ENCODE data around the gene CYB561A3.
A peak's percentile ranks its signal among the peaks of the same experiment; 100 is the strongest.

Gene CYB561A3

GRCh38 chr11:61337706-61338470 is 23.8 kb downstream of the CYB561A3 start:
- H3K4me3 ChIP-seq (ENCODE audit: low read depth in 1 of 2, low read length in 1 of 2) = no peak overlapping the region
- no peaks in the 10 kb centered on the region for H3K9me3 ChIP-seq
- H3K36me3 ChIP-seq = peaks cover 30% of the 10 kb centered on the region
- H3K27me3 ChIP-seq = no peaks in the 10 kb centered on the region
- H3K4me1 ChIP-seq (ENCODE audit: control insufficient read depth in 1 of 2, insufficient read depth in 1 of 2, low read depth in 1 of 2, low read length in 1 of 2) = peaks cover 13 to 14% of the 10 kb centered on the region in 2 experiments
- no peak for TF ChIP-seq CTCF (IDR thresholded peaks at IDR 0.05)
- no peak overlapping the region for H3K27ac ChIP-seq

- TF ChIP-seq CTCF (IDR thresholded peaks at IDR 0.05) = peak; percentile 98
- Histone ChIP-seq H3K36me3 (peaks cover 14% of the 10 kb centered on the region), H3K4me1 (ENCODE audit: control insufficient read depth in 1 of 2, insufficient read depth in 1 of 2, low read depth in 1 of 2, low read length in 1 of 2) (peaks cover 25% of the 10 kb centered on the region in 2 experiments), H3K9me3 (no peaks in the 10 kb centered on the region), H3K27me3 (no peaks in the 10 kb centered on the region), H3K4me3 (ENCODE audit: low read depth in 1 of 2, low read length in 1 of 2) (no peak overlapping the region), H3K27ac (peak overlapping the region; percentile 46)
These were observed 25.3 kb downstream of the CYB561A3 start for GRCh38 chr11:61336171-61336935.

- Histone ChIP-seq H3K9me3 (no peaks in the 10 kb centered on the region), H3K36me3 (peaks cover 12% of the 10 kb centered on the region), H3K4me1 (ENCODE audit: control insufficient read depth in 1 of 2, insufficient read depth in 1 of 2, low read depth in 1 of 2, low read length in 1 of 2) (peaks cover 25 to 26% of the 10 kb centered on the region in 2 experiments), H3K4me3 (ENCODE audit: low read depth in 1 of 2, low read length in 1 of 2) (no peak overlapping the region), H3K27ac (no peak overlapping the region), H3K27me3 (no peaks in the 10 kb centered on the region)
- TF ChIP-seq CTCF (IDR thresholded peaks at IDR 0.05) = no peak
These were observed 26.3 kb downstream of the CYB561A3 start for GRCh38 chr11:61335355-61335710.

GRCh38 chr11:61334434-61335354 is 27.0 kb downstream of the CYB561A3 start:
- no peak for TF ChIP-seq CTCF (IDR thresholded peaks at IDR 0.05)
- no peaks in the 10 kb centered on the region for H3K27me3 ChIP-seq
- no peaks in the 10 kb centered on the region for H3K9me3 ChIP-seq
- H3K4me1 ChIP-seq (ENCODE audit: control insufficient read depth in 1 of 2, insufficient read depth in 1 of 2, low read depth in 1 of 2, low read length in 1 of 2) = peaks cover 25 to 26% of the 10 kb centered on the region in 2 experiments
- H3K27ac ChIP-seq = peak overlapping the region; percentile 68
- peaks cover 15% of the 10 kb centered on the region for H3K36me3 ChIP-seq
- H3K4me3 ChIP-seq (ENCODE audit: low read depth in 1 of 2, low read length in 1 of 2) = no peak overlapping the region

Data from neutrophil (primary cell).